Stimulated activated CD8-positive, alpha-beta memory T cell treated with anti-CD3 and anti-CD28 coated beads, Interleukin-4, amount 100 ng/mL, for 4 hours (primary cell): ENCODE data around the gene MCCC2.
"Not testable (repeated sequence)": the region's sequence is repeated elsewhere in the genome, so short reads cannot be mapped to it uniquely, and the experiment has no call there.

Source experiments
- DNase-seq, 2 donors: peaks; one replicate each; pipeline ENCODE4 v3.0.0-alpha.2; 2020; ENCODE audit warnings: low read depth in 2 of 2, low spot score in 1 of 2

Gene MCCC2

GRCh38 chr5:71596169-71596568, 9.0 kb downstream of the MCCC2 start:
- DNase-seq, result no peak

- no peak for DNase-seq
Observed at GRCh38 chr5:71597001-71597400, 9.9 kb downstream of the MCCC2 start.

- DNase-seq, result no peak
Observed at GRCh38 chr5:71600783-71601182, 13.6 kb downstream of the MCCC2 start.

GRCh38 chr5:71601222-71602026, 14.3 kb downstream of the MCCC2 start:
- DNase-seq, result peak; percentile 32 to 66

GRCh38 chr5:71609916-71610315, 22.8 kb downstream of the MCCC2 start:
- not testable (repeated sequence) for DNase-seq

- no peak for DNase-seq
Observed at GRCh38 chr5:71615809-71616208, 28.7 kb downstream of the MCCC2 start.

GRCh38 chr5:71620630-71621029, 33.5 kb downstream of the MCCC2 start:
- no peak for DNase-seq

- DNase-seq, result no peak
Observed at GRCh38 chr5:71621268-71621667, 34.1 kb downstream of the MCCC2 start.

GRCh38 chr5:71621741-71622140, 34.6 kb downstream of the MCCC2 start:
- no peak for DNase-seq

GRCh38 chr5:71623221-71623794, 36.2 kb downstream of the MCCC2 start:
- no peak for DNase-seq

- no peak for DNase-seq
Observed at GRCh38 chr5:71629950-71630349, 42.8 kb downstream of the MCCC2 start.

- DNase-seq, result no peak
Observed at GRCh38 chr5:71631070-71631469, 43.9 kb downstream of the MCCC2 start.

GRCh38 chr5:71632168-71632567, 45.0 kb downstream of the MCCC2 start:
- no peak for DNase-seq

- DNase-seq, result no peak
Observed at GRCh38 chr5:71633255-71634155, 46.4 kb downstream of the MCCC2 start.

GRCh38 chr5:71637133-71637532, 50.0 kb downstream of the MCCC2 start:
- no peak for DNase-seq

- no peak for DNase-seq
Observed at GRCh38 chr5:71640408-71640807, 53.3 kb downstream of the MCCC2 start.

- DNase-seq, result no peak
Observed at GRCh38 chr5:71645030-71645429, 57.9 kb downstream of the MCCC2 start.

GRCh38 chr5:71650940-71651339, 63.8 kb downstream of the MCCC2 start:
- not testable (repeated sequence) for DNase-seq

GRCh38 chr5:71651579-71651978, 64.4 kb downstream of the MCCC2 start:
- DNase-seq, result no peak

GRCh38 chr5:71652349-71652748, 65.2 kb downstream of the MCCC2 start:
- no peak for DNase-seq

- DNase-seq, result no peak
Observed at GRCh38 chr5:71652803-71653543, 65.8 kb downstream of the MCCC2 start.
